Thoracic aorta (tissue), 2 donors: ENCODE results near the gene PECR. TPM values are rescaled to one million over a fixed set of nuclear protein-coding genes. Genes with fewer than 3 reads are reported as not detected.

ENCODE experiments used
- ATAC-seq: fragments of 150-250 bp; one replicate; pipeline ENCODE4 v1.8.0; 2017; ENCODE audit warnings: low read depth; ENCODE audit not compliant: insufficient number of reproducible peaks, low FRiP score
- DNase-seq: peaks from one replicate; pipeline ENCODE4 v3.0.0-alpha.2; 2020; ENCODE audit warnings: low spot score
- H3K27ac ChIP-seq, 2 donors: fragments of 200-600 bp; sonication (generic); 1 replicate in 1 of 2; 2 replicates in 1 of 2; pipeline ENCODE4 v1.5.1; 2016; ENCODE audit warnings: mild to moderate bottlenecking in 2 of 2, moderate library complexity in 2 of 2
- H3K27me3 ChIP-seq: fragments of 200-600 bp; sonication (generic); replicated peaks from 2 replicates; pipeline ENCODE4 v1.6.0; 2016; ENCODE audit warnings: mild to moderate bottlenecking; ENCODE audit not compliant: insufficient read depth
- H3K36me3 ChIP-seq: fragments of 200-600 bp; sonication (generic); one replicate; pipeline ENCODE4 v1.5.1; 2016
- H3K4me1 ChIP-seq, 2 donors: fragments of 200-600 bp; sonication (generic); 1 replicate in 1 of 2; 2 replicates in 1 of 2; pipeline versions ENCODE4 v1.5.1 to v1.6.0; 2016; ENCODE audit warnings: low read depth in 2 of 2, mild to moderate bottlenecking in 1 of 2; ENCODE audit not compliant: control insufficient read depth in 1 of 2
- H3K4me3 ChIP-seq: fragments of 200-600 bp; sonication (generic); 2 replicates; pipeline ENCODE4 v1.5.1; 2016; ENCODE audit warnings: mild to moderate bottlenecking
- H3K9me3 ChIP-seq: fragments of 200-600 bp; sonication (generic); 2 replicates; pipeline ENCODE4 v1.5.1; 2016
- CTCF ChIP-seq: fragments of 200-600 bp; sonication (generic); IDR thresholded peaks from one replicate; pipeline ENCODE4 v1.5.1; 2019; ENCODE audit warnings: antibody characterized with exemption
- total RNA-seq, 2 donors: library from RNA; depleted of rRNA; stranded (reverse); fragments of >200 nt; gene quantifications; one replicate each; pipeline versions ENCODE4 v1.1.0 to v1.2.3, GENCODE V29; 2016

The PECR gene
- total RNA-seq, 2 donors from 2014 or later, result 2.8 to 7.3 TPM

- H3K4me3 ChIP-seq, result no peak overlapping the region
- no peaks in the 10 kb centered on the region for H3K4me1 ChIP-seq
- H3K27ac ChIP-seq, result no peak overlapping the region
- DNase-seq, result no peak
- no peak for TF ChIP-seq CTCF
- ATAC-seq, result no peak
- no peaks in the 10 kb centered on the region for H3K9me3 ChIP-seq
- H3K36me3 ChIP-seq, result no peaks in the 10 kb centered on the region
- no peaks in the 10 kb centered on the region for H3K27me3 ChIP-seq
These were observed 17.1 kb upstream of the PECR start for GRCh38 chr2:216098421-216099334.

GRCh38 chr2:216094701-216095100, 13.1 kb upstream of the PECR start:
- no peaks in the 10 kb centered on the region for H3K27me3 ChIP-seq
- TF ChIP-seq CTCF, result no peak
- no peaks in the 10 kb centered on the region for H3K36me3 ChIP-seq
- no peaks in the 10 kb centered on the region for H3K9me3 ChIP-seq
- no peak overlapping the region for H3K27ac ChIP-seq
- H3K4me3 ChIP-seq, result no peak overlapping the region
- H3K4me1 ChIP-seq, result no peaks in the 10 kb centered on the region
- ATAC-seq (no peak), DNase-seq (no peak)

- Histone ChIP-seq H3K4me3 (no peak overlapping the region), H3K27ac (no peak overlapping the region), H3K27me3 (no peaks in the 10 kb centered on the region), H3K36me3 (no peaks in the 10 kb centered on the region), H3K4me1 (no peaks in the 10 kb centered on the region), H3K9me3 (no peaks in the 10 kb centered on the region)
- TF ChIP-seq CTCF, result no peak
- ATAC-seq (no peak), DNase-seq (no peak)
These were observed 11.0 kb upstream of the PECR start for GRCh38 chr2:216092646-216093045.

- no peaks in the 10 kb centered on the region for H3K27me3 ChIP-seq
- no peaks in the 10 kb centered on the region for H3K4me1 ChIP-seq
- H3K4me3 ChIP-seq, result no peak overlapping the region
- H3K27ac ChIP-seq, result no peak overlapping the region
- no peaks in the 10 kb centered on the region for H3K9me3 ChIP-seq
- ATAC-seq (no peak), DNase-seq (no peak)
- TF ChIP-seq CTCF, result no peak
- H3K36me3 ChIP-seq, result no peaks in the 10 kb centered on the region
These were observed 8.8 kb upstream of the PECR start for GRCh38 chr2:216090369-216090786.

GRCh38 chr2:216086207-216086893, 4.7 kb upstream of the PECR start:
- Histone ChIP-seq H3K9me3 (no peaks in the 10 kb centered on the region), H3K4me1 (peaks cover 0 to 2% of the 10 kb centered on the region in 2 donors), H3K4me3 (no peak overlapping the region), H3K27me3 (no peaks in the 10 kb centered on the region), H3K36me3 (no peaks in the 10 kb centered on the region), H3K27ac (no peak overlapping the region)
- TF ChIP-seq CTCF, result no peak
- DNase-seq (no peak), ATAC-seq (no peak)
